GM12801 (cell line): ENCODE results near the gene AMN1.

ENCODE experiments used
- TF ChIP-seq, protein P1 (sequence below): IDR thresholded peaks from one replicate; pipeline ENCODE4 v1.5.1; 2011; ENCODE audit warnings: control low read depth; ENCODE audit not compliant: insufficient read length; ENCODE audit errors: extremely low read depth

AMN1 gene

DNA sequence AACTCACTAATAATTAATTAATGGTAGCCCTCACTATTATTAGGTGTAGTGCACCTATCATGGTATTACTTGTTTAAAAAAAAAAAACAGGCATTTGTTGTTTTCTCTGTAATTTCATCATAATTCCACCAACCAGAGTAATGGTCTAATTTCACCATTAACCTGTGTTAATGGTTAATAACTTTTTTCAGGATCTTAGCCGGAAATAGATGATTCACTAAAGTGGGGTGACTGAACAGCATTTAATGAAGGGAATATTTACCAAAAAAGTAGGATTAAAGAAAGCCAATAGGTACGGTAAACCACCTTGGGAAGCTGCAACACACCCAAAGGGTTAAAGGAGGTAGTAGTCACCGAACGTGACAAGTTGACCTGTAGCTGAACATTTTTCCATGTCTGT, 56.3 kb downstream of the AMN1 start:
- TF ChIP-seq, protein P1, sequence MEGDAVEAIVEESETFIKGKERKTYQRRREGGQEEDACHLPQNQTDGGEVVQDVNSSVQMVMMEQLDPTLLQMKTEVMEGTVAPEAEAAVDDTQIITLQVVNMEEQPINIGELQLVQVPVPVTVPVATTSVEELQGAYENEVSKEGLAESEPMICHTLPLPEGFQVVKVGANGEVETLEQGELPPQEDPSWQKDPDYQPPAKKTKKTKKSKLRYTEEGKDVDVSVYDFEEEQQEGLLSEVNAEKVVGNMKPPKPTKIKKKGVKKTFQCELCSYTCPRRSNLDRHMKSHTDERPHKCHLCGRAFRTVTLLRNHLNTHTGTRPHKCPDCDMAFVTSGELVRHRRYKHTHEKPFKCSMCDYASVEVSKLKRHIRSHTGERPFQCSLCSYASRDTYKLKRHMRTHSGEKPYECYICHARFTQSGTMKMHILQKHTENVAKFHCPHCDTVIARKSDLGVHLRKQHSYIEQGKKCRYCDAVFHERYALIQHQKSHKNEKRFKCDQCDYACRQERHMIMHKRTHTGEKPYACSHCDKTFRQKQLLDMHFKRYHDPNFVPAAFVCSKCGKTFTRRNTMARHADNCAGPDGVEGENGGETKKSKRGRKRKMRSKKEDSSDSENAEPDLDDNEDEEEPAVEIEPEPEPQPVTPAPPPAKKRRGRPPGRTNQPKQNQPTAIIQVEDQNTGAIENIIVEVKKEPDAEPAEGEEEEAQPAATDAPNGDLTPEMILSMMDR: no peak

DNA sequence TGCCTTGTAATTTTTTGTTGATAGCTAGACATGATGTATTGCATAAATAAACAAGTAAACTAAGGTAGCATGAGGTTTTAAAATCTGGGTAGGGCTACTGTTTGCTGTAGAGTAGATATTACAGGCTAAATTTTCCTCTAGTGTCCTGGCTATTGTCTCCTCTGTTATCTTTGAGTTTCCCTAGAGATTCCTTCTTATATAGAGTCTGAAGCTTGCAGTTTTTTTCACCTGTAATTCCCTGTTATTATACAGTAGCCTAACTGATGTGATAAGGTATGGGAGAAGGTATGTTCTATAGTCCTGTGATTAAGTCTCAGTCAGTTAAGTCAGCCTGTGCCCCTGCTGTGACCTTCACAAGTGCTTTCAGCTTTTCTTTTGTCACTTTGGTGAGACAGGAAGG, 59.8 kb downstream of the AMN1 start:
- TF ChIP-seq, protein P1: no peak

DNA sequence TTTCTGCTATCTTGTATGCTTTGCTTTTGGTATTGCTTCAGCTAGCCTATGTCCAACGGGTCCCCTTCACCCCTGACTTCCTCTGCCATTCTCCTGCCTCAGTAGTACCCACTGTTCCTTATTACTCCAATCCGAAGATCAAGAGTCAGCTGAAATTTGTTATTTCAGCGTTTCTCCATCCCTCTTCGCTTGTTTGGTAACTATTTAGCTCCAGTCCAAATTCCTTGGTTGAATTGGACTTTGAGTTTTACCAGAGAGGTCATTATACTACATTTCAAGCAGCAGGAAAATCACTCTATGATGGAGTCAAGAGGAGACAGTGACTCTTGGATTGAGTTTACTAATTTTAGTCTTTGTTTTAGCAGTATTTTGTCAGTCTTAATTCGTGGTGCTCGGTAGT, 64.8 kb downstream of the AMN1 start:
- TF ChIP-seq, protein P1: no peak

DNA sequence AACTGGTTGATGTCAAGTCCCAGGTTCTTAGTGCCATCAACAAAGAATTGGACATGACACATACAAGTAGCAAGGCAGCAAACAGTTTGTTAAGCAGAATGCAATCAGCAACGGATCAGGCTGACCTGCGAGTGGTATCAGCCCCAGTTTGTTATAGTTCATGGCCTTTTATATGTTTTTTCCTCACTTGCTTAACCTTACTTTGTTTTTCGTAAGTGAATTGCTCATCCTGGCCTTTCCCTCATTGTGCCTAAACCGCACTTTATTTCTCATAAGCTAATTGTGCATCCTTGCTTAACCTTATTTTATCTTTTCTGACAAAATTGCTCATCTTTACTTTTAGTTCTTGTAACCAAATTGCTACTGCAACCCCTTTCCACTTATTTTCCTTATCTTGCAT, 65.2 kb downstream of the AMN1 start:
- TF ChIP-seq, protein P1: no peak

DNA sequence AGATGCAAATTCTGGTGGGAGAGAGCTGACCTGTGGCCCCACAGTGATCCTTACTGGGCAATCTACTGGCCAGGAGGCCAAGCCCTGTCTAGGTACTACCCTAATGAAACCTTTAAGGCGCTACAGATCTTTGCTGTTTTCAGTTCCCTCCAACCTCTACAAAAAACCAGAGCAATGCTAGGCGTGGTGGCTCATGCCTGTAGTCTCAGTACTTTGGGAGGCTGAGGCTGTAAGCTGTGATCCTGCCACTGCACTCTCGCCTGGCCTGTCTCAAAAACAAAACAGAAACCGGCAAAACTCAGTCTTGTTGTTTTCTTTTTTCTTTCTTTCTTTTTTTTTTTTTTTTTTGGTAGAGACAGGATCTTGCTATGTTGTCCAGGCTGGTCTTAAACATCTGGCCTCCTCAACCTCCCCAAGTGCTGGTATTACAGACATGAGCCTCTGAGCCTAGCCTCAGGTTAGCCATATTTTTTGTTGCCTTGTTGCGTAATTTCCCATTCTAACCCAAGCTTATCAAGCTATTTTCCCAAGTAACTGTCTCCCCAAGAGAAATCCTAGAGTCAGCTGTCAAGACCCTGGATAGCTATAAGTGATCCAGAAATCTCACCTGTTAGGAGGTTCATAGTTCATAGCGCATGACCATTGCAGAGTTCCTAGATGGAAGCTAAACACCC, 66.5 kb downstream of the AMN1 start:
- TF ChIP-seq, protein P1: no peak

DNA sequence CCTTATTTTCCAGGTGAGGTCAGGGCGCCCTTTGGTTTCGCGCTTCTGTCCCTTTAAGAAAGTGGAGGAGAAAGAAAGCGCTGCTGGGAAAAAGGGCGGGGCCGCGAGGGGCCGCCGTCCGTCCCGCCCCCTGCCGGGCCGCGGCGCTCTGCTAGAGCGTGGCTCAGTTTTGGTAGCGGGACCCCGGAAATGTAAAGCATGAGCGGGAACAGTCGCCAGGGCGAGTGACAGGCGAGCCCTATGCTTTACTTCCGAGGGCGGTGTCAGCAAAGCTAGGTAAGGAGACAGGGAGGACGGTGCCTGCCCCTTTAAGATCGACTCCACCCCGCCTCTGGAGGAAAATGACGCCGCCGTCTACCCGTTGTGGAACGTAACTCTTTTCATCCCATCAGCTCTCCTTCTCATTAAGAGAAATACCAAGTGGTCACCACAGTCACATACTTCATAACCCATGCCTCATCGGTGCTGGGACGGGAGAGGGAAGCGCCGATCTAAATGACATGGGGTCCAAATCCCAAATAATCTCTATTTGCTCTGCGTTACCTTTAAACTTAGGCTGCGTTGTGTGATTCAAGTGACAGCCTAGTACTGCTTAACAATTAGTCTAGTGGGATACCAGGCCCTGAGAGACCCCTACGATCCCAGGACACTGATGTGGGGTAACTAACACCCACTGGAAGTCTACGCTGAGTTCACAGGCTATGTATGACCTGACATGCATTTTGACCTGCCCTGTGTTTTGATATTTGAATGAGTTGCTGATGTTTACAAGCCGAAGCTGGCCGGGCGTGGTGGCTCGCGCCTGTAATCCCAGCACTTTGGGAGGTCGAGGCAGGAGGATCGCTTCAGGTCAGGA, 69.5 kb downstream of the AMN1 start, which contains the start of gene ETFBKMT:
Gene ETFBKMT, plus strand, starts transcription at position 602 of the 856 bp plus-strand sequence. CDS start 2,266 bp downstream, outside the sequence.
- TF ChIP-seq, protein P1: no peak

DNA sequence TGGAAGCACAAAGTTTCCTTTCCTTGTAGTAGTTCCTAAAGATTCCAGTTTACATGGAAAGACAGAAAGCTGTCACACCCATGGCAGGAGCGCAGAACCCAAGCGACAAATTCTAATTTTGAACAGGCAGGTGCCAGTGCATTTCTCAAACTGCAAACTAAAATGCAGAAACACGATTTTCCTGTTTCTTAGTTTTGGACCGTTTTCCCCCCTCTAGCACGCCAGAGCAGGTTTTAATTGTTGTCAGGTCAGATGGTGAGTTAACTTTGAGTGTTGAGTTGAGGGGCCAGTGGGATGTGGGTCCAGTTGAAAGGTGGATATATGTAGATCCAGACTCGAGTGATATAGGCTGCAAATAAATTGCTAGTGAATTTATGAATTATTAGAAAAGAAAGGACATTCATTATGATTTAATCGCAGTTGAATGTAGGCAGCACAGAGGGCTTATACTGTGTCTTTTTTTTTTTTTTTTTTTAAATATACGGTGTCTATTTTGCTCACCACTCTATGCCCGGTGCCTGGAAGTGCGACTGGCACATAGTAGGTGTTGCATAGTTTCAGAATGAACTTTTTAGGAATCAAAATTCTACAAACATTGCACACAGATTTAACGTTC, 70.2 kb downstream of the AMN1 start:
- TF ChIP-seq, protein P1: no peak
